B cell (primary cell): ENCODE results near the gene RAB30. TPM values are rescaled to one million over a fixed set of nuclear protein-coding genes. Genes with fewer than 3 reads are reported as not detected.

Experiments
- ATAC-seq: fragments of 200-7000 bp; cut with Tn5 transposase; one replicate; pipeline ENCODE4 v1.10.0; 2021; ENCODE audit warnings: low read depth, mild to moderate bottlenecking, moderate number of reproducible peaks, moderate library complexity
- CTCF ChIA-PET: fragments of 350-600 bp; sonication (Branson Sonifier 250); formaldehyde crosslinking; loops from one replicate; lab custom pipeline; 2021; ENCODE audit warnings: antibody characterized with exemption, inconsistent platforms; lab: Charles Lee
- POLR2A ChIA-PET: fragments of 350-600 bp; sonication (Branson Sonifier 250); formaldehyde crosslinking; loops from one replicate; lab custom pipeline; 2021; ENCODE audit warnings: antibody characterized with exemption; lab: Charles Lee
- DNase-seq: peaks from one replicate; pipeline ENCODE4 v3.0.0; 2013
- H2AFZ ChIP-seq: 2 replicates; pipeline ENCODE4 v1.6.1; 2012; ENCODE audit warnings: mild to moderate bottlenecking, low read depth, low read length; ENCODE audit not compliant: insufficient read depth, poor library complexity, severe bottlenecking
- H3K27ac ChIP-seq, 2 donors: 1 replicate in 1 of 2; 2 replicates in 1 of 2; pipeline ENCODE4 v1.5.1; 2012 to 2013; ENCODE audit warnings: low read length in 2 of 2, mild to moderate bottlenecking in 2 of 2, moderate library complexity in 1 of 2
- H3K27me3 ChIP-seq, 4 experiments: fragments of 200-600 bp in 1 of 4; sonication (generic) in 1 of 4; replicated peaks in 1 of 4; 1 replicate in 2 of 4; 2 replicates in 2 of 4; pipeline versions ENCODE4 v1.6.1 to v1.7.0; 2013 to 2016; ENCODE audit warnings: low read length in 3 of 4, mild to moderate bottlenecking in 2 of 4, mixed read lengths in 1 of 4, moderate library complexity in 1 of 4; ENCODE audit not compliant: insufficient read depth in 4 of 4, control insufficient read depth in 3 of 4; ENCODE audit errors: control extremely low read depth in 1 of 4
- H3K36me3 ChIP-seq, 2 experiments: replicated peaks in 1 of 2; 1 replicate in 1 of 2; 2 replicates in 1 of 2; pipeline versions ENCODE4 v1.6.1 to v1.7.1; 2013; ENCODE audit warnings: low read length in 1 of 2; ENCODE audit not compliant: insufficient read depth in 2 of 2, control insufficient read depth in 1 of 2; ENCODE audit errors: control extremely low read depth in 1 of 2, extremely low read depth in 1 of 2
- H3K4me1 ChIP-seq, 2 donors: fragments of 200-600 bp in 1 of 2; sonication (generic) in 1 of 2; 1 replicate in 1 of 2; 2 replicates in 1 of 2; pipeline versions ENCODE4 v1.5.1 to v1.6.1; 2013 to 2017; ENCODE audit warnings: low read length in 2 of 2; ENCODE audit not compliant: control insufficient read depth in 2 of 2, insufficient read depth in 2 of 2
- H3K4me2 ChIP-seq: replicated peaks from 2 replicates; pipeline ENCODE3; 2012; ENCODE audit warnings: mild to moderate bottlenecking, low read depth, low read length; ENCODE audit not compliant: poor library complexity, severe bottlenecking
- H3K4me3 ChIP-seq, 5 experiments: fragments of 200-600 bp in 1 of 5; sonication (generic) in 1 of 5; 1 replicate in 3 of 5; 2 replicates in 2 of 5; pipeline versions ENCODE4 v1.5.1 to v1.7.0; 2011 to 2016; ENCODE audit warnings: low read length in 4 of 5, mild to moderate bottlenecking in 4 of 5, low read depth in 2 of 5, control low read depth in 1 of 5, moderate library complexity in 1 of 5; ENCODE audit not compliant: insufficient read depth in 1 of 5; ENCODE audit errors: control extremely low read depth in 1 of 5, extremely low read depth in 1 of 5
- H3K79me2 ChIP-seq: fragments of 200-600 bp; sonication (generic); one replicate; pipeline ENCODE4 v1.6.0; 2016; ENCODE audit warnings: low read length; ENCODE audit not compliant: control insufficient read depth, insufficient read depth
- H3K9ac ChIP-seq: fragments of 200-600 bp; sonication (generic); 2 replicates; pipeline ENCODE4 v1.6.1; 2017; ENCODE audit warnings: mild to moderate bottlenecking, low read length, moderate library complexity
- H3K9me3 ChIP-seq, 3 donors: one replicate each; pipeline versions ENCODE4 v1.6.1 to v1.7.1; 2013; ENCODE audit warnings: low read length in 2 of 3; ENCODE audit not compliant: control insufficient read depth in 2 of 3, insufficient read depth in 1 of 3; ENCODE audit errors: control extremely low read depth in 1 of 3
- H4K20me1 ChIP-seq: 2 replicates; pipeline ENCODE4 v1.6.0; 2012; ENCODE audit warnings: mild to moderate bottlenecking, low read length; ENCODE audit not compliant: insufficient read depth, control insufficient read depth, poor library complexity, severe bottlenecking
- H3K27ac Mint-ChIP-seq: one replicate; pipeline ENCODE4 v1.8.0; 2021; ENCODE audit warnings: mixed read lengths
- H3K27me3 Mint-ChIP-seq: one replicate; pipeline ENCODE4 v1.8.0; 2021; ENCODE audit warnings: mixed read lengths
- H3K4me1 Mint-ChIP-seq: one replicate; pipeline ENCODE4 v1.8.0; 2021; ENCODE audit warnings: mixed read lengths
- H3K4me3 Mint-ChIP-seq: one replicate; pipeline ENCODE4 v1.8.0; 2021; ENCODE audit warnings: mixed read lengths
- H3K9me3 Mint-ChIP-seq: one replicate; pipeline ENCODE4 v1.8.0; 2022; ENCODE audit warnings: mixed read lengths; ENCODE audit not compliant: insufficient read depth
- CTCF ChIP-seq: fragments of 200-600 bp; IDR thresholded peaks from one replicate; pipeline ENCODE4 v1.8.0; 2022; ENCODE audit warnings: antibody characterized with exemption, mild to moderate bottlenecking
- EZH2 ChIP-seq: IDR thresholded peaks from 2 replicates; pipeline ENCODE4 v1.6.1; 2012; ENCODE audit warnings: borderline replicate concordance, low read depth, mild to moderate bottlenecking, moderate library complexity, low read length; ENCODE audit not compliant: insufficient read depth, poor library complexity, severe bottlenecking
- WGBS: methylation state at CpG from one replicate; pipeline ENCODE4 v1.1.5; 2013; ENCODE audit warnings: missing lambda C conversion rate; ENCODE audit not compliant: insufficient coverage; 5-methylcytosine and 5-hydroxymethylcytosine counted together
- intact Hi-C: fragments of 100-400 bp; cut with micrococcal nuclease; formaldehyde crosslinking; loops from one replicate; pipeline ENCODE4 v1.10.0; 2022
- polyA plus RNA-seq: library from polyadenylated mRNA; depleted of rRNA; stranded (reverse); fragments of >200 nt; gene quantifications from 2 replicates; pipeline ENCODE4 v1.2.3, GENCODE V29; 2012
- total RNA-seq, 2 donors: library from RNA; stranded (reverse); fragments of 120-200 nt in 1 of 2; gene quantifications; 1 replicate in 1 of 2; 2 replicates in 1 of 2; pipeline versions ENCODE4 v1.2.3 to v1.2.4, GENCODE V29; 2013 to 2022

The RAB30 gene
- total and polyA plus RNA-seq, 2 donors (not counting 1 experiment from before 2014, with no cell fraction given), result 26.6 to 214 TPM

- WGBS, result 78% methylated on average over 4 of the region's 7 CpGs
- peaks cover 5 to 6% of the 10 kb centered on the region in 2 donors for H3K4me1 ChIP-seq
- no peak overlapping the region for H2AFZ ChIP-seq
- ChIA-PET POLR2A (no interaction called here), CTCF (interaction anchor here (0.9 kb wide), 2 partner anchors 31 to 183 kb away, joined by 3 read pairs; no protein-coding TSS in a partner anchor)
- TF ChIP-seq CTCF (no peak), EZH2 (no peak)
- Mint-ChIP-seq H3K4me3 (no peak overlapping the region), H3K27ac (no peak overlapping the region), H3K9me3 (no peaks in the 10 kb centered on the region), H3K27me3 (no peaks in the 10 kb centered on the region), H3K4me1 (peaks cover 33% of the 10 kb centered on the region)
- intact Hi-C loops, result no loop called here
- H4K20me1 ChIP-seq, result peaks cover 14% of the 10 kb centered on the region
- H3K79me2 ChIP-seq, result peaks cover 51% of the 10 kb centered on the region
- no peak overlapping the region for H3K4me2 ChIP-seq
- DNase-seq (no peak), ATAC-seq (no peak)
- peak overlapping the region in 1 of 2 donors; percentile 45 for H3K27ac ChIP-seq
- H3K4me3 ChIP-seq, result no peak overlapping the region
- H3K36me3 ChIP-seq, result peaks cover 14 to 84% of the 10 kb centered on the region in 2 experiments
- no peaks in the 10 kb centered on the region for H3K27me3 ChIP-seq
- H3K9me3 ChIP-seq, result no peaks in the 10 kb centered on the region
- H3K9ac ChIP-seq, result no peak overlapping the region
These were observed 82.6 kb downstream of the RAB30 start for GRCh38 chr11:82988936-82989627.

GRCh38 chr11:82987997-82988396 lies 83.7 kb downstream of the RAB30 start:
- peaks cover 16 to 81% of the 10 kb centered on the region in 2 experiments for H3K36me3 ChIP-seq
- H3K9ac ChIP-seq, result no peak overlapping the region
- H3K27me3 ChIP-seq, result no peaks in the 10 kb centered on the region
- H3K4me2 ChIP-seq, result no peak overlapping the region
- H3K9me3 ChIP-seq, result no peaks in the 10 kb centered on the region
- DNase-seq (no peak), ATAC-seq (no peak)
- H3K27ac Mint-ChIP-seq, result no peak overlapping the region
- H3K27ac ChIP-seq, result peak overlapping the region in 1 of 2 donors; percentile 42
- no peak overlapping the region for H3K4me3 ChIP-seq
- intact Hi-C loops, result no loop called here
- CTCF ChIA-PET, result interaction anchor here (0.9 kb wide), 1 partner anchor 61 kb away, joined by 4 read pairs; no protein-coding TSS in a partner anchor
- H3K4me3 Mint-ChIP-seq, result no peak overlapping the region
- peaks cover 45% of the 10 kb centered on the region for H3K79me2 ChIP-seq
- no peaks in the 10 kb centered on the region for H3K4me1 ChIP-seq
- 100% methylated on average over 1 of the region's 2 CpGs for WGBS
- no peaks in the 10 kb centered on the region for H3K9me3 Mint-ChIP-seq
- peaks cover 23% of the 10 kb centered on the region for H3K4me1 Mint-ChIP-seq
- no peak overlapping the region for H2AFZ ChIP-seq
- TF ChIP-seq CTCF (no peak), EZH2 (no peak)
- POLR2A ChIA-PET, result no interaction called here
- H4K20me1 ChIP-seq, result peaks cover 13% of the 10 kb centered on the region
- H3K27me3 Mint-ChIP-seq, result no peaks in the 10 kb centered on the region
